H9 (cell line): ENCODE measurements around the gene GCK. TPM values are rescaled to one million over a fixed set of nuclear protein-coding genes. Genes with fewer than 3 reads are reported as not detected.

Source experiments
- DNase-seq: peaks from one replicate; pipeline ENCODE4 v3.0.0-alpha.2; 2017
- H2AFZ ChIP-seq: one replicate; pipeline ENCODE4 v1.6.1; 2013; ENCODE audit warnings: mild to moderate bottlenecking, low read length, control low read depth, moderate library complexity
- H2AK5ac ChIP-seq: 2 replicates; pipeline ENCODE4 v1.6.1; 2013; ENCODE audit warnings: low read length, control low read depth, mixed read lengths; ENCODE audit not compliant: insufficient read length
- H2BK120ac ChIP-seq: one replicate; pipeline ENCODE4 v1.6.1; 2013; ENCODE audit warnings: low read depth, mild to moderate bottlenecking, low read length, control low read depth, inconsistent platforms; ENCODE audit not compliant: poor library complexity, severe bottlenecking
- H2BK12ac ChIP-seq: 2 replicates; pipeline ENCODE4 v1.6.1; 2013; ENCODE audit warnings: low read length, control low read depth, mixed read lengths, low read depth; ENCODE audit not compliant: insufficient read length
- H2BK15ac ChIP-seq: 2 replicates; pipeline ENCODE4 v1.6.1; 2013; ENCODE audit warnings: low read depth, low read length, control low read depth
- H2BK20ac ChIP-seq: one replicate; pipeline ENCODE4 v1.6.1; 2013; ENCODE audit warnings: low read depth, mild to moderate bottlenecking, low read length, control low read depth, inconsistent platforms; ENCODE audit not compliant: poor library complexity, severe bottlenecking
- H2BK5ac ChIP-seq: 2 replicates; pipeline ENCODE4 v1.6.1; 2013; ENCODE audit warnings: low read length, control low read depth, mixed read lengths; ENCODE audit not compliant: insufficient read length
- H3K14ac ChIP-seq: 2 replicates; pipeline ENCODE4 v1.6.1; 2013; ENCODE audit warnings: low read length, control low read depth; ENCODE audit not compliant: insufficient read depth
- H3K18ac ChIP-seq: 2 replicates; pipeline ENCODE4 v1.6.1; 2013; ENCODE audit warnings: low read depth, mild to moderate bottlenecking, mixed read lengths, low read length, control low read depth; ENCODE audit not compliant: insufficient read length
- H3K23ac ChIP-seq: 2 replicates; pipeline ENCODE4 v1.6.1; 2013; ENCODE audit warnings: low read length, control low read depth, mixed read lengths, low read depth; ENCODE audit not compliant: insufficient read length
- H3K23me2 ChIP-seq: 2 replicates; pipeline ENCODE4 v1.6.1; 2013; ENCODE audit warnings: low read depth, mild to moderate bottlenecking, mixed read lengths, low read length, control low read depth; ENCODE audit not compliant: insufficient read length, poor library complexity, severe bottlenecking
- H3K27ac ChIP-seq: 2 replicates; pipeline ENCODE4 v1.5.1; 2013; ENCODE audit warnings: low read length, control low read depth, mixed read lengths, low read depth; ENCODE audit not compliant: insufficient read length
- H3K27me3 ChIP-seq: 2 replicates; pipeline ENCODE4 v1.6.1; 2013; ENCODE audit warnings: low read length, control low read depth, inconsistent platforms; ENCODE audit not compliant: insufficient read depth
- H3K4ac ChIP-seq: 2 replicates; pipeline ENCODE4 v1.6.1; 2013; ENCODE audit warnings: low read depth, mild to moderate bottlenecking, control low read depth, inconsistent platforms, low read length, moderate library complexity
- H3K4me1 ChIP-seq: 2 replicates; pipeline ENCODE4 v1.6.1; 2013; ENCODE audit warnings: low read length, control low read depth, inconsistent platforms; ENCODE audit not compliant: insufficient read depth
- H3K4me2 ChIP-seq: 2 replicates; pipeline ENCODE4 v1.6.1; 2013; ENCODE audit warnings: low read length, control low read depth, mixed read lengths; ENCODE audit not compliant: insufficient read length, insufficient read depth
- H3K56ac ChIP-seq: 2 replicates; pipeline ENCODE4 v1.6.1; 2013; ENCODE audit warnings: low read depth, mild to moderate bottlenecking, mixed read lengths, low read length, control low read depth; ENCODE audit not compliant: insufficient read length
- H3K79me1 ChIP-seq: 2 replicates; pipeline ENCODE4 v1.6.1; 2013; ENCODE audit warnings: low read depth, mild to moderate bottlenecking, moderate library complexity, low read length, control low read depth, inconsistent platforms; ENCODE audit not compliant: insufficient read depth, poor library complexity, severe bottlenecking
- H3K79me2 ChIP-seq: 2 replicates; pipeline ENCODE4 v1.6.1; 2013; ENCODE audit warnings: low read length, control low read depth, inconsistent platforms; ENCODE audit not compliant: insufficient read depth
- H3K9ac ChIP-seq: 2 replicates; pipeline ENCODE4 v1.6.1; 2013; ENCODE audit warnings: low read length, control low read depth, mixed read lengths; ENCODE audit not compliant: insufficient read length; ENCODE audit errors: extremely low read depth
- H3K9me3 ChIP-seq: one replicate; pipeline ENCODE4 v1.6.1; 2013; ENCODE audit warnings: low read depth, low read length, inconsistent platforms; ENCODE audit not compliant: control insufficient read depth
- H3T11ph ChIP-seq: one replicate; pipeline ENCODE4 v1.6.1; 2013; ENCODE audit warnings: mild to moderate bottlenecking, low read length, control low read depth, inconsistent platforms
- H4K20me1 ChIP-seq: one replicate; pipeline ENCODE4 v1.6.1; 2013; ENCODE audit not compliant: control insufficient read depth, insufficient read length, insufficient read depth
- H4K5ac ChIP-seq: 2 replicates; pipeline ENCODE4 v1.6.1; 2013; ENCODE audit warnings: low read depth, mild to moderate bottlenecking, mixed read lengths, low read length, control low read depth; ENCODE audit not compliant: insufficient read length
- H4K8ac ChIP-seq: replicated peaks from 2 replicates; pipeline ENCODE4 v1.6.1; 2013; ENCODE audit warnings: low read length, control low read depth, mixed read lengths, low read depth; ENCODE audit not compliant: insufficient read length
- H4K91ac ChIP-seq: 2 replicates; pipeline ENCODE4 v1.6.1; 2013; ENCODE audit warnings: low read depth, mild to moderate bottlenecking, moderate library complexity, mixed read lengths, low read length, control low read depth; ENCODE audit not compliant: insufficient read length
- H3K27ac Mint-ChIP-seq, 3 experiments: 2 replicates in 2 of 3; 3 replicates in 1 of 3; pipeline ENCODE4 v1.8.0; 2020 to 2021; ENCODE audit warnings: mixed read lengths in 3 of 3, mild to moderate bottlenecking in 1 of 3, moderate library complexity in 1 of 3
- H3K27me3 Mint-ChIP-seq: 2 replicates; pipeline ENCODE4 v1.8.0; 2021; ENCODE audit warnings: low read depth, mild to moderate bottlenecking, moderate library complexity, mixed read lengths
- H3K36me3 Mint-ChIP-seq, 3 experiments: 2 replicates in 2 of 3; 3 replicates in 1 of 3; pipeline ENCODE4 v1.8.0; 2020 to 2021; ENCODE audit warnings: low read depth in 3 of 3, mixed read lengths in 3 of 3; ENCODE audit not compliant: insufficient read depth in 1 of 3
- H3K4me1 Mint-ChIP-seq, 2 experiments: 2 replicates each; pipeline ENCODE4 v1.8.0; 2020; ENCODE audit warnings: mixed read lengths in 2 of 2
- H3K4me3 Mint-ChIP-seq, 2 experiments: 2 replicates in 1 of 2; 3 replicates in 1 of 2; pipeline ENCODE4 v1.8.0; 2020 to 2021; ENCODE audit warnings: mild to moderate bottlenecking in 2 of 2, mixed read lengths in 2 of 2, moderate library complexity in 1 of 2
- H3K9me3 Mint-ChIP-seq, 2 experiments: 2 replicates in 1 of 2; 3 replicates in 1 of 2; pipeline ENCODE4 v1.8.0; 2020; ENCODE audit warnings: mild to moderate bottlenecking in 2 of 2, mixed read lengths in 2 of 2, moderate library complexity in 1 of 2
- WGBS: extraction: QIAGEN DNeasy Blood & Tissue Kit; methylation state at CpG from one replicate; pipeline ENCODE4 v1.1.7; 2013; ENCODE audit warnings: missing lambda C conversion rate, low lambda C conversion rate, mixed read lengths; ENCODE audit not compliant: insufficient read length; ENCODE audit errors: extremely low coverage; 5-methylcytosine and 5-hydroxymethylcytosine counted together
- total RNA-seq: library from RNA; stranded (reverse); gene quantifications from 2 replicates; pipeline ENCODE4 v1.2.1, GENCODE V29; 2021
- TF ChIP-seq, protein P1 (sequence below): fragments of 200-600 bp; sonication (generic); conservative IDR thresholded peaks from 3 replicates; pipeline ENCODE4 v1.8.0; 2021; ENCODE audit warnings: antibody characterized with exemption, mild to moderate bottlenecking

Gene GCK
- total RNA-seq, 1 experiment from 2014 or later, result 0.98 TPM

- DNase-seq, result no peak
These were observed 32.1 kb upstream of the GCK start for GRCh38 chr7:44221231-44221791.

More at GRCh38 chr7:44221231-44221791, 32.1 kb upstream of the GCK start:
- H2BK20ac ChIP-seq, result no peak overlapping the region
- H3T11ph ChIP-seq, result no peak overlapping the region
- no peaks in the 10 kb centered on the region; the same call in 1 of the 2 replicates for H3K4me1 ChIP-seq
- no peak overlapping the region for H3K4me2 ChIP-seq
- TF ChIP-seq, protein P1, sequence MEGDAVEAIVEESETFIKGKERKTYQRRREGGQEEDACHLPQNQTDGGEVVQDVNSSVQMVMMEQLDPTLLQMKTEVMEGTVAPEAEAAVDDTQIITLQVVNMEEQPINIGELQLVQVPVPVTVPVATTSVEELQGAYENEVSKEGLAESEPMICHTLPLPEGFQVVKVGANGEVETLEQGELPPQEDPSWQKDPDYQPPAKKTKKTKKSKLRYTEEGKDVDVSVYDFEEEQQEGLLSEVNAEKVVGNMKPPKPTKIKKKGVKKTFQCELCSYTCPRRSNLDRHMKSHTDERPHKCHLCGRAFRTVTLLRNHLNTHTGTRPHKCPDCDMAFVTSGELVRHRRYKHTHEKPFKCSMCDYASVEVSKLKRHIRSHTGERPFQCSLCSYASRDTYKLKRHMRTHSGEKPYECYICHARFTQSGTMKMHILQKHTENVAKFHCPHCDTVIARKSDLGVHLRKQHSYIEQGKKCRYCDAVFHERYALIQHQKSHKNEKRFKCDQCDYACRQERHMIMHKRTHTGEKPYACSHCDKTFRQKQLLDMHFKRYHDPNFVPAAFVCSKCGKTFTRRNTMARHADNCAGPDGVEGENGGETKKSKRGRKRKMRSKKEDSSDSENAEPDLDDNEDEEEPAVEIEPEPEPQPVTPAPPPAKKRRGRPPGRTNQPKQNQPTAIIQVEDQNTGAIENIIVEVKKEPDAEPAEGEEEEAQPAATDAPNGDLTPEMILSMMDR, result no peak
- H3K23me2 ChIP-seq, result no peaks in the 10 kb centered on the region
- Mint-ChIP-seq H3K4me3 (peak overlapping the region in 1 of 2 experiments; percentile 12; a peak in 1 of 5 replicates), H3K4me1 (peaks cover 33 to 56% of the 10 kb centered on the region in 2 experiments), H3K27me3 (no peaks in the 10 kb centered on the region; the same call in 1 of the 2 replicates), H3K9me3 (no peaks in the 10 kb centered on the region; a peak in 1 of 5 replicates), H3K36me3 (no peaks in the 10 kb centered on the region), H3K27ac (no peak overlapping the region)
- no peak overlapping the region for H4K91ac ChIP-seq
- no peak overlapping the region for H3K9ac ChIP-seq
- no peak overlapping the region for H2AK5ac ChIP-seq
- H3K14ac ChIP-seq, result no peak overlapping the region
- H4K5ac ChIP-seq, result no peak overlapping the region
- H2BK12ac ChIP-seq, result no peak overlapping the region
- no peak overlapping the region for H3K4ac ChIP-seq
- no peaks in the 10 kb centered on the region for H3K79me2 ChIP-seq
- H3K27ac ChIP-seq, result no peak overlapping the region
- no peaks in the 10 kb centered on the region for H4K20me1 ChIP-seq
- no peak overlapping the region for H2AFZ ChIP-seq
- H3K23ac ChIP-seq, result no peak overlapping the region
- H3K79me1 ChIP-seq, result no peaks in the 10 kb centered on the region
- WGBS, result no CpG with 5 or more reads among the region's 30 CpGs
- H4K8ac ChIP-seq, result no peak overlapping the region
- no peaks in the 10 kb centered on the region for H3K9me3 ChIP-seq
- H3K27me3 ChIP-seq, result no peaks in the 10 kb centered on the region
- no peak overlapping the region for H3K18ac ChIP-seq
- no peak overlapping the region for H3K56ac ChIP-seq
- H2BK5ac ChIP-seq, result no peak overlapping the region
- H2BK120ac ChIP-seq, result no peak overlapping the region
- no peak overlapping the region for H2BK15ac ChIP-seq
